ENCODE measurements around the gene GLT1D1.

DNA sequence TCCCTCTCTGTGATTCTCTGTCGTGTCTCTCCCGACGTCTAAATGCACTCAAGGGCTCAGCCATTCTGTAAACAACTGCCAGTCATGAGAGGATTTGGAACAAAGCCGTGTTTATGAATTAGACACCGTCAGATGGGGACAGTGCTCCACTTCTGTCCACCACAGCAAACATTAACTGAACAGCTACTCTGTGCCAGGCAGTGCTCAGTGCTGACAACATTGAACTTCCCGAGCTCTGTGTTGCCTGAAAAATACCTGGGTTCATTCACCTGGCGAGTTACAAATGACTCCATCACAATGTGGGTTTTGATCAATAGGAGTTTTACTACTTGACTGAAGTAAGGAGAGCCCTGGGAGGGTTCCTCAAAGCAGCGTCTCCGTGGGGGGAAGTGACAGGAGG, 139.3 kb downstream of the GLT1D1 start:
- TF ChIP-seq EZH2 (IDR thresholded peaks at IDR 0.05; ENCODE audit: borderline replicate concordance, low read length) = no peak
- TF ChIP-seq, protein P1, sequence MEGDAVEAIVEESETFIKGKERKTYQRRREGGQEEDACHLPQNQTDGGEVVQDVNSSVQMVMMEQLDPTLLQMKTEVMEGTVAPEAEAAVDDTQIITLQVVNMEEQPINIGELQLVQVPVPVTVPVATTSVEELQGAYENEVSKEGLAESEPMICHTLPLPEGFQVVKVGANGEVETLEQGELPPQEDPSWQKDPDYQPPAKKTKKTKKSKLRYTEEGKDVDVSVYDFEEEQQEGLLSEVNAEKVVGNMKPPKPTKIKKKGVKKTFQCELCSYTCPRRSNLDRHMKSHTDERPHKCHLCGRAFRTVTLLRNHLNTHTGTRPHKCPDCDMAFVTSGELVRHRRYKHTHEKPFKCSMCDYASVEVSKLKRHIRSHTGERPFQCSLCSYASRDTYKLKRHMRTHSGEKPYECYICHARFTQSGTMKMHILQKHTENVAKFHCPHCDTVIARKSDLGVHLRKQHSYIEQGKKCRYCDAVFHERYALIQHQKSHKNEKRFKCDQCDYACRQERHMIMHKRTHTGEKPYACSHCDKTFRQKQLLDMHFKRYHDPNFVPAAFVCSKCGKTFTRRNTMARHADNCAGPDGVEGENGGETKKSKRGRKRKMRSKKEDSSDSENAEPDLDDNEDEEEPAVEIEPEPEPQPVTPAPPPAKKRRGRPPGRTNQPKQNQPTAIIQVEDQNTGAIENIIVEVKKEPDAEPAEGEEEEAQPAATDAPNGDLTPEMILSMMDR (conservative IDR thresholded peaks at IDR 0.05 in 1 of 2, IDR thresholded peaks at IDR 0.05 in 1 of 2; ENCODE audit: extremely low read depth in 1 of 2, insufficient read depth in 1 of 2, low read depth in 1 of 2, low read length in 2 of 2) = no peak

Measured in mammary epithelial cell (primary cell).